ENCODE measurements around the gene ASPHD2. TPM values are rescaled to one million over a fixed set of nuclear protein-coding genes. Genes with fewer than 3 reads are reported as not detected.
"Not testable (repeated sequence)": the region's sequence is repeated elsewhere in the genome, so short reads cannot be mapped to it uniquely, and the experiment has no call there.

ASPHD2 gene
- total RNA-seq, 1 donor from 2014 or later, result 14.1 TPM

DNA sequence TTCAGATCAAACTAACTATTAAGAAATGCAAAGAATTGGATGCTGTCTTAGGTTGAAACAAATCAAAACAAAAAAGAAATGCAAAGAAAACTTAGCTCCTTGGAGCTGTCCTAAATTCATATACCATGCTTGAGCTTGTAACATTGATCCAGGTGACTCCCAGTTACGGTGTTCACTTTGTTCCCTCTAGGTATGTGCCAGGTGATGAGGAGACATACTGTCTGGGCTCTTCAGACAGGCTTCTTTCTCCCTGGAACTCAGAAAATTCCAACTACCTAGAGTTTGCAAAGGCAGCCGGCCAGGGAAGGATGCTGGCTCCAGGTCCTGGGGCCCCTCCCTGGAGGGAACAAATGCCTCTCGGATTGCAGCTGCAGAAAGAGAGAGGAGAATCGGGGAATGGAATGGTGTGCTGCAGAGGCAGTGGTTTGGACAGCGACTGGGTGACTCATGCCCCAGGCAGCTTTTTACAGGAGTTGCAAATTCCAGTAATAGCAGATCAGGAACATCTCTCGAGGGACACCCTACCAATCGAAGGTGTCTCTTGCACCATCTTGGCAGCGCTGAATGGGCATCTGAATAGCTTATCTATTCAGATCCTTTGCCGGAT is 12.3 kb upstream of the ASPHD2 start:
- intact Hi-C loops (cut with micrococcal nuclease), result no loop called here

DNA sequence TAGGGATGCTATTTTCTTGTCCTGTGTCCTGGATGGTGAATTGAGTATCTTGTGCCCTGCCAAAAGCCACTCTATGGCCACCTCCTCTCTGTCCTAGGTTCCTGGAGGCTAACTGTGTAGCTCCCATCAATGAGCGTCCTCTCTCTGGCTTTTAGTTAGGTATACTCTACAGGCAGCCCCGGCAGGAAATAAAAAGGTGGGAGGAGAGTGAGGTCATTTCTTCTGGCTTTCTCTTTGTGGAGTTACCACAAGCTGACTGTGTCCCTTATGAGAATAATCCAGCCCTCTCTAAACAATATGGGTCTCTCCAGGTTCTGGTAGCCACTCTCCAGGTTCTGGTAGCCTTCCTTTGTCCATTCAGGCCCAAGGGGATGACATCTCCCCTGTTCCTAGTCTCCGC is 11.7 kb upstream of the ASPHD2 start:
- intact Hi-C loops (cut with micrococcal nuclease), result no loop called here

DNA sequence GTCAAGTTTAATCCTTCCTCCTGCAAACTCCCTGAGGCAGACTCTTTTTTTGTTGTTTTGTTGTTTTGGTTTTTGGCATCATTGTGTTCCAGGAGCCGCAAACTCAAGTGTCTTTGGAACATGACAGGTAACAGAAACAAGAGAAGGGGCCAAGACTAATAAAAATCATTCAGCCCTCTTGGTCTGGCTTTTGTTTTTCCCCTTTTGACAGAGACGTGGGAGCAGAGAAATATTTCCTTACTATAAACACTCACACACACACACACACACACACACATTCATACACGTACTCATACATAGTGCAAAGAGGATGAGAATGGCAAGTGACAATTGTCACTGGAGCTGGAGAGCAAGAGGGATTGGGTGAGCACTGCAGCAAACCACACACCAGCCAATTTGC is 10.4 kb upstream of the ASPHD2 start:
- intact Hi-C loops (cut with micrococcal nuclease), result no loop called here

DNA sequence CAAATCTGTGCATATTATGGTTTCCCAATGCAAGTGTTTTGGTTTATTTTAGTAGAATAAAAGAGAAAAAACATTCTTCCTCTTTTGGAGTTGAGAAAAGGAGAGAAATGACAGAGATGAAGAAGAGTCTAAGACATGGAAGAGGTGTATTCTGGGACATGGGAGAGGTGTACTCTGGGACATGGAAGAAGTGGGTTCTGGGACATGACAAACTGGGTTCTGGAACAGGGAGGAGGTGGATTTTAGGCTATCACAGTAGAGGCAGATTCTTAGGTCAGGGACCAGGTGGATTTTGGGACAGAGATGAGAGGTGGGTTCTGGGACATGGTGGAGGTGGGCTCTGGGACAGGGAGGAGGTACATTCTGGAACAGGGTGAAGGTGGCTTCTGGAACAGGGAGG is 2.1 kb upstream of the ASPHD2 start:
- intact Hi-C loops (cut with micrococcal nuclease), result no loop called here

DNA sequence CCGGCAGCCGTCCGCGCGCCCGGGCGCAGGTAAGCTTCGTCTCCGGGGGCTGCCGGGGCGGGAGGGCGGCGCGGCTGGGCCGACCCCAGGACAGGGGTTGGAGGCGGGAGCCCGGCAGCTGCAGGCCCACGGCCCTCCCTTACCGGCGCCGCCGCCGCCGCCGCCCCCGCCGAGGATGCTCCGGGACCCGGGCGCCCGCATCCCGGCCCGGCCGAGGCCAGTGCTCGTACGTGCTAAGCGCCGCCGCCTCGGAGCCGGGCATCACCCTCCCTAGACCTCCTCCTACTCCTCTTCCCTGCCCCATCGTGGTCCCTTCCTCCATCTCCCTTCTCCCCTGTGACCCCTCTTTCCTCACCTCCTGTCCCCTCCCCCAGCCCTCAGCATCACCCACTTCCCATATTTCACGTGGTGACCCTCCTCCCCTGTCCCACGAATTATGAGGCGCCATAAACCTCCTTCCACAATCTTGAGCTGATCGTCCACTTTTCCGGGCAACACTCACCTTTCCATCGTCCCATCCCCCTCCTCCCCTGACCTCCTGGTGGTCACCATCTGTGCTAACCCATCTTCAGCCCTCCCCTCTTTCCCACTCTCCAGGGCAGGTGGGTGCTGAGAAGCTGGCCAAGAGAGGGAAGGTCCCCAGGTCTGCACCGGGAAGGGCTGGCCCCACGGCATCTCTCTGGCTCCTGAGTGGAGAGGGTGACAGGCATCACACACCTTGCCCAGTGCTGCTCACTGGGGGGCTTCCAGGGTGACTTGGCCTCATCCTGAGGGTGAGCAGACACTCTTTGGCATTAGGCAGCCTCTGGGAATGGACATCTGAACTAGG is 612 bp downstream of the ASPHD2 start:
- intact Hi-C loops (cut with micrococcal nuclease), result loop anchor here (1.0 to 5.0 kb wide), 4 partner anchors 29 to 243 kb away; partner anchors contain the start of gene MIAT

DNA sequence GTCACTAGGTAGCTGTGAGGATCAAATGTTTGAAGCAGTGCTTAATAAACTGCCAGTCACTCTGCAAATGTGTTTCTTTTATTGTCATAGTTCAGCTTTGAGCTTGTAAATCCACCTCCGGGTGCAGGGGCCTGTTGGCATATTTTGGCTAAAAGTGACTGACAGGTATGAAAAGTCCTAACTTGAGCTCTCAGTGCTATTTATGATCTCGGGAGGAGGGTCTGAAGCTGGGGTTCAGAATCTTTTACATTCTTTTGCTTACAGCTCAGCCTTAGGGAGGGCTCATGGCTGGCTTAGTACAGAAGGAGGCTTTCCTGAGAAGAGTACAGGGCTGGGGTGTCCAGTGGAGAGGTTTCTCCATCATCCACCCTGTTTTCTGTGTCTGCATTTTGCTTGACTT is 1.5 kb downstream of the ASPHD2 start:
- intact Hi-C loops (cut with micrococcal nuclease), result loop anchor here (2.0 to 5.0 kb wide), 2 partner anchors 28 to 227 kb away; partner anchors contain the start of gene MIAT

DNA sequence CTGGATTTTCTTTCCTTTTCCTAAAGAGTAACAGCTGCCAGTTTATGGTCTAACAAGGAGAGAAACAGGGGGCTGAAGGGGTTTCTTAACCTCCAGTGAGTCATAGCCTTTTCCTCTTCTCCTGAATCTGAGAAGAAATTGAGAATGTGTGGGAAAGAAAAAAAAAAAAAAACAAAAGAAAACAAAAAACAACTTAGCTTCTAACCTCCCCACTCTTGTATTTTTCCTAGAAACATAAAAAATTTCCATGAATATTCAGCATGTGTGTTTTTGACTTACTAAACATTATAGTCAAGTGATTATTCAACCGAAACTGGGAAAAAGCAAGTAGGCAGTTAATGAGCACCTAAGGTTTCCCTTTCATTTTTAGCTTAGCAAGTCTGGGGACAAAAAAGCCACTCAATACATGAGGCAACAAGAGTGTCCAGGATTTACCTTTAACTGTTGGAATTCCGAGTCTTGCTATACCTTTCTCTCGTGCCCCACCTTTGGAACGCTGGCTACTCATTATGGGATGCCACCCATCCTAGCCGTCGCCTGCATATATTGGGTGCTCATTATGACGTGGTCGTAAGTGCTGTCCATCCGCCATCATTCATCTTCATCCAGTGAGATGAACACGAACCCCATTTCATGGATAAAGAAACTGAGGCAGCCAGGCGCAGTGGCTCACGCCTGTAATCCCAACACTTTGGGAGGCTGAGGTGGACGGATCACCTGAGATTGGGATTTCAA is 2.4 kb downstream of the ASPHD2 start:
- intact Hi-C loops (cut with micrococcal nuclease), result loop anchor here (1.0 to 5.0 kb wide), 3 partner anchors 27 to 226 kb away; partner anchors contain the start of gene MIAT

DNA sequence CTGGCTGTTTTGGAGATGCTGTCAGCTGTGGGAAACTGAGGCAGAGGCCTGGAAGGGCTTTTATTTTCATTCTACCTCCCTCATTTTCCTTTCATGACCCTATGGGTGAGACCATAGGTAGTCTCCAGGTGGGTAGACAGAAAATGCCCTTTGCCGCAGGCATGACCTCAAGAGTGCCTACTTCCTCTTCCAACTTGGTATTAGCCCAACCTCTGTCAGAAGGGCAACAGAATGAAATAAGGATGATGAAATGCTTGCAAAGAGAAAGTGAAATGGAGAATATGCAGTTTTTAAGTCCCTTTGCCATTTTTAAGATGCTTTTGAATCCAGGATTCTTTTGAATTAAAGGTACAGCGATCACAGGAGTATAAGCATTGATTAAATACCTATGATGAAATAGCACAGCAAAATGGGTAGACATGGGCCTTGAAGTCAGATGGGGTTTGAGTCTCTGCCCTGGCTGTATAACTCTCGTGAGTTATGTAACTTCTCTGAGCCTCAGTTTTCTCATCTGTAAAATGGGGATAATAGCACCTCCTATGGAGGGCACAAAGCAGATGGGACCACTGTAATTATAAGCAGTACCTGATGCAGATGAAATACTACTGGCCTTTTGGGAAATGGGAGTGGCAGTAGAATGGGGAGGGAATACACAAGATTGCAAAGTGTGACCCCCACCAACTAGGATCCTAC is 3.7 kb downstream of the ASPHD2 start:
- intact Hi-C loops (cut with micrococcal nuclease), result loop anchor here (5.0 kb wide), 1 partner anchor 225 kb away; the partner anchor contains the start of gene MIAT

DNA sequence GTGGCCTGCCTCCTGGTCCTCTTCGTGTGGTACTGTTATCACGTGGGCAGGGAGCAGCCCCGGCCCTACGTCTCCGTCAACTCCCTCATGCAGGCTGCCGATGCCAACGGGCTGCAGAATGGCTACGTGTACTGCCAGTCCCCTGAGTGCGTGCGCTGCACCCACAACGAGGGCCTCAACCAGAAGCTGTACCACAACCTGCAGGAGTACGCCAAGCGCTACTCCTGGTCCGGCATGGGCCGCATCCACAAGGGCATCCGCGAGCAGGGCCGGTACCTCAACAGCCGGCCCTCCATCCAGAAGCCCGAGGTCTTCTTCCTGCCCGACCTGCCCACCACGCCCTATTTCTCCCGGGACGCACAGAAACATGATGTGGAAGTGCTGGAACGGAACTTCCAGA is 4.7 kb downstream of the ASPHD2 start:
- intact Hi-C loops (cut with micrococcal nuclease), result loop anchor here (5.0 kb wide), 1 partner anchor 223 kb away; the partner anchor contains the start of gene MIAT

DNA sequence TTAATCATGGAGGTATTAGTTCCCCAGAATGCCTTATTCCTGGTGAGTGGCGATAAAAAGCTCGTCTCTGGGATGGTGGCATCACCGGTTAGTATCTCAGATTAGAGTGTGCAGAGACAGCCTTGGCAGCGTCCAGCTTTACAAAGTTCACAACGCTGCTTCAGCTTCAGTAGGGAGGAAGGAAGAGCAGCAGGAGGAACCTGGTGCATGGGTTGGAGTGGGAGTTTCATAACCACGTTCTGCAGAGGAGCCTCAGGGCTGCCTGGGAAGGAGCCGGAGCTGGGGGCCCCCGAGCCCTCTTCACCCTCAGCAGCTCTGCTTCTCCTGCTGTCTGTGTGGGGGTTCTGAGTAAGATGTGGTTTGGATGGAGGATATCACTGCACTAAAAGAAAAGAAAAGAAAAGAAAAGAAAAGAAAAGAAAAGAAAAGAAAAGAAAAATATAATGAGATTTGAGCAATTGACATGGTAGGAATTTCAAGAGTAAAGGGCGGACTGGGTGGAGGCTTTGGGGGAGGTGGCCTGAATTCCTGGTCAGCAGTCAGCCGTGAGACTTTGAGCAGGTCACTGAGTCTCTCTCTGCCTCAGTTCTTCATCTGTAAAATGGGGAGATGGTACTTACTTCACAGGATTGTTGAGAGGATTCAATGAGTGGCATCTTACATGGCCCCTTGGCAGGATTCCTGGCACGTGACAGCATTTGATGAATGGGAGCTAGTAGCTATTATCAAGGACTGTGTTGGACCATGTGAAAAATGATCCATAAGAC is 6.5 kb downstream of the ASPHD2 start:
- intact Hi-C loops (cut with micrococcal nuclease), result no loop called here

DNA sequence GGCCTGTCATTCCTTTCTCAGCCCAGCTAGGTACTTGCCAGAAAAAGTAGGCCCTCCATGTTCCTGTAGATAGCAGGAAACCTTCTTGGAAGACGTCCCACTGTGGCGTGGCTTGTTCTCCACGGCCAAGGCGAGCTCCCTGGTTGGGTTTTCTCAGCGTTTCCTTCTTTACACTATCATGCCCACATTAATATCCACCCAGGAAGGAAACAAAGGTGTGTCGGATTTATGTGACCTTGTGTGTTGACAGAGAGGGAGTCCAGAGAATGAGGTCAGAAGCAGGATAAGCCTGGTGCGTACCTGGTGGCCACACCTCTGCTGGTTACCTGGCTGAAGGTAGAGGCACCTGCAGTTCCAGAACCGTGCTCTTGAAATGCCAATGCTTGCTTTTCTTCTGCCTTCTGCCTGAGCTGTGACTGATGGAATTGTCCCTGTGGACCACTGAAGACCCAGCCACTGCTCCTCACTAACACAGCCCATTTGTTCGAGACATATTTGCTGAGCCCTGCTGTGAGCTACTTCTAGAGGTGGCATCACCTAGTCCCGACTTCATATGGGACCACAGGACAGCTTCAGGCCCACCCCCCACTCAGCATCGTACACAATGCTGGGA is 7.9 kb downstream of the ASPHD2 start:
- intact Hi-C loops (cut with micrococcal nuclease), result no loop called here

DNA sequence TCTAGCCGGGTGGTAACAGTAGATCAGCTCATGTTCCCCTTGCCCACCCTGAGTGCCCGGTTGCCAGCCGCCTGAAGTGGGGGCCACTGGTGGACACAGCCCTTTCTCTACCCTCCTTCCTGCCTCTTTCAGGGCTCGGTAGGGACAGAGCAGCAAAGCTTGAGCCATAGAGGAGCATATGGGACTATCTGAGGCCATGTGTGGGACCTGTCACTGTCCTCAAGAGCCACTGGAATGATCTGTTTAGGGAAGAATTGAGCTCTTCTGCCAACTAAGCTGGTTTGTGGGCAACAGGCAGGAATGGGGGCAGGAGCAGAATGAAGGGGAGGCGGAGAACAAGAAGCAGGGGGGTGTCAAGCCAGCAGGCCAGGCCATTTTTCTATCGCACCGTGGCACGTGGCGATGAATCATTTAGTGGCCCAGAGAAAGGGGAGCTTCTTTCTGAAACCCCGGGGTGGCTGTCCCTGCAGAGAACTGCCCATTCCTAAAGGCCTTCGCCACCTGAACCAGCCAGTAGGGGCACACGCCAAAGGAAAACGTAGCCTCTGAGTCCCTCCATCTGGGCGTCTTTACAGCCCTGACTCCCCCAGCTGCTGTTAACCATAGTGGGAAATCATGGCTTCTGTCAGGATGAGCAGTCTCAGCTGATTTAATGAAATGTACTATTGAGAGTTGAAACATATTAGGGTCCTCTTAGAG is 8.8 kb downstream of the ASPHD2 start:
- intact Hi-C loops (cut with micrococcal nuclease), result no loop called here

DNA sequence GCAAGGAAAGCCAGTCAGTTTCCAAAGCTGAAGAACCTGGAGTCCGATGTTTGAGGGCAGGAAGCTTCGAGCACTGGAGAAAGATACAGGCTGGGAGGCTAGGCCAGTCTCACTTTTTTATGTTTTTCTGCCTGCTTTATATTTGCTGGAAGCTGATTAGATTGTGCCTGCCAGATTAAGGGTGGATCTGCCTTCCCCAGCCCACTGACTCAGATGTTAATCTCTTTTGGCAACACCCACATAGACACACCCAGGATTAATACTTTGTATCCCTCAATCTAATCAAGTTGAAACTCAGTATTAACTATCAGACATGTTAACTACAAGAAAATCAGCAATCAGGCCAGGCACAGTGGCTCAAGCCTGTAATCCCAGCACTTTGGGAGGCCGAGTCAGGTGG is 9.7 kb downstream of the ASPHD2 start:
- intact Hi-C loops (cut with micrococcal nuclease), result not testable (repeated sequence)

DNA sequence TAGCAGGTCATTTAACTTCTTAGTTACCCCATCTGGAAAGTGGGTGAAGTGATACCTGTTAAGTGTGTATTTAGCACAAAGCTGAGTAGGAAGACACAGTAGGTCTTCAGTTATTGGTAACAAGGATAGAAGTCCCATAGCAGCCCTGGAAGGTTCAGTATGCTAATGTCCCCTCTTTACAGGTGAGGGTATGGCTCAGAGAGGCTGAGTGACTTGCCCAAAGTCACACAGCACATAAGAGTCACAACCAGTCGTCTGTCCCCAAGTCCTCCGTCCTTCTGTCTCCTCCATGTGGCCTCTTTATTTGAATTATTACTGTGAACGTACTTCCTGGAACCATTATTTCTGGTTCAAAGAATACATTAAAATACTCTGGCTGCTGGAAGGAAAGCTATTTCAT is 10.5 kb downstream of the ASPHD2 start:
- intact Hi-C loops (cut with micrococcal nuclease), result no loop called here

DNA sequence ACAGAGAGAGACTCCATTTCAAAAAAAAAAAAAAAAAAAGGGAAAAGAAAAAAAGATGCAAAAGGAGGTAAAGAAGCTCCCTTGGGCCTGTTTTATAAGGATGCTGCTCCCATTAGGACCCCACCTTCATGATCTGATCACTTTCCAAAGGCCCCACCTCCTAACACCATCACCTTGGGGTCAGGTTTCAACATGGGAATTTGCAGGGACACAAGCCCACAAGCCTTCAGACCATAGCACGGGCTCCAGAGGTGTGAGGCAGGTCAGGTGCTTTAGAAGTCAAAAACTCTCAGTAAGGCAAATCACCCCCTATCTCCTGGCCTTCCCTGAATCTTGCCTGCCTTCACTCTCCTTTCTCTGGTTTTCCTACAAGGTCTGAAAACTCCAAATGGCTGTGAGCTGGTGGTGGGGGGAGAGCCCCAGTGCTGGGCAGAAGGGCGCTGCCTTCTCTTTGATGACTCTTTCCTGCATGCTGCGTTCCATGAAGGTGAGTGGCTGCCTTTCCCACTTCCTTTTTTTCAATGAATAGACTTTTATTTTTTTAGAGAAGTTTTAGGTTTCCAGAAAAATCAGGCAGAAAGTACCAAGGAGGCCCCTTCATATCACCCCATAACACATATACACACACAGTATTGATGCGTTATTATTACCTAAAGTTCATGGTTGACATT is 13.2 kb downstream of the ASPHD2 start:
- intact Hi-C loops (cut with micrococcal nuclease), result no loop called here

DNA sequence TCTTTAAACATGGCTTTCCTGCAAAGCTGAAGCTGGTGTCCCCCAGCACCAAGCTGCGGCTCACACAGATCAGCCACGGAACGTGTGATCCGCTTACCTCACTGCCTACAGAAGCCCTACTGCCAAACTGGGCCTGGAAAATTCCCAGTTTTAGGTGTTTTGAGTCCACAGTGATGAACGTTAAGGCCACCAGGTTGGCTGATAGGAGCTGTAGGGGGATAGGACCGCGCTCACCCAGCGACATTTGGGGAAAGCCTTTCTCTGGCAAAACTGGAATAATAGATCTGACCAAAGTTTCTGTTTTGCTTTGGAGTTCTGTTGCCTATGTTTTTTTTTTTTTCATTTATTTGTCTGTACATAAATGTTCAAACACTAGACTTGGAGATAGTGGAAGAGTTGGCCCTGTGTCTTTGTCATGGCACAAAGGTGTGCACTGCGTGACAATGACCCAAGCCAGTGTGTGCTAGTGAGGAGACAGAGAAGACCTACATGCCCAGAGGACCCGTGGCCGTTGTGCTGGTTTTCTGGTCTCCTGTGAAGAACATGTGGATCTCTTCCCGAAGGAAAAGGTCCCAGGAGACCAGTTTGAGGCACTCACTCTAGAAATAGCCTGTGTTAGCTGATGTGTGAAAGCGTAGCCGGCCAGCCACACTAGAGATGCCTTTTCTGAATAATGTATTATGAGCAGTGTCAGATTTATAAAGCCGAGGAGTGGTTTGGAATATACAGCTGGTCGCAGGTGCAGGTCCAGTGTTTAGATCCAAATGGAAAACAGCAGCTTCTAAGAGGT is 15.0 kb downstream of the ASPHD2 start:
- intact Hi-C loops (cut with micrococcal nuclease), result no loop called here

DNA sequence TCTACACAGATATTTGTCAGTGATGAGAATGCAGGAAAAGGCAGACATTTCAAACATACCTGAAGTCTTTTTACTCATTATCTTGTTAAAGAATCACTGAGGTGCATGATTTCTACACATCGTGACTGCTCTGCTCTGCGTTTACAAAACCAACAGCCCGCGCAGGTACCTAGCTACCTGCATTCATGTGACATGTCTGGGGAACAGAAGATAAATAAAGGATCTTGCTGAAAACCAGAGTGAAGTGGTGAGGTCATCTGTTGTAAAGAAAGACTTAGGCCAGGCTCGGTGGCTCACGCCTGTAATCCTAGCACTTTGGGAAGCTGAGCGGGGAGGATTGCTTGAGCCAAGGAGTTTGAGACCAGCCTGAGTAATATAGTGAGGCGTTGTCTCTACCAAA is 15.7 kb downstream of the ASPHD2 start:
- intact Hi-C loops (cut with micrococcal nuclease), result no loop called here

All from T-helper 2 cell treated with Interferon-gamma antibody and Interleukin-4, amounts not matched to agents 100 ng/mL and 5 ng/mL, for 36 hours (primary cell).